NCI-H1436 treated with DMSO at 0.1 percent for 48 hours (cell line): Measurements from ENCODE around the gene SMPD1.
A peak's percentile ranks its signal among the peaks of the same experiment; 100 is the strongest.

ENCODE experiments used
- DNase-seq: peaks from one replicate; lab custom pipeline; 2025; lab: John Stamatoyannopoulos, UW

Gene SMPD1

GRCh38 chr11:6389905-6390717 is at the start of gene SMPD1:
TSS of gene SMPD1 (plus strand) at chr11:6390474. CDS start at chr11:6390599, 125 bp downstream.
- peak; percentile 17 for DNase-seq

- no peak for DNase-seq
These were observed 44.9 kb upstream of the SMPD1 start for GRCh38 chr11:6345366-6345765.

GRCh38 chr11:6350043-6350442 is 40.2 kb upstream of the SMPD1 start:
- DNase-seq, result no peak

GRCh38 chr11:6350486-6350885 is 39.8 kb upstream of the SMPD1 start:
- DNase-seq, result no peak

GRCh38 chr11:6351782-6352382 is 38.4 kb upstream of the SMPD1 start:
- no peak for DNase-seq

GRCh38 chr11:6353367-6353987 is 36.8 kb upstream of the SMPD1 start:
- DNase-seq, result peak; percentile 39

- DNase-seq, result no peak
These were observed 35.4 kb upstream of the SMPD1 start for GRCh38 chr11:6354651-6355485.

- no peak for DNase-seq
These were observed 33.7 kb upstream of the SMPD1 start for GRCh38 chr11:6356503-6357055.

- no peak for DNase-seq
These were observed 33.1 kb upstream of the SMPD1 start for GRCh38 chr11:6357222-6357621.

GRCh38 chr11:6360183-6360582 is 30.1 kb upstream of the SMPD1 start:
- no peak for DNase-seq

- no peak for DNase-seq
These were observed 27.9 kb upstream of the SMPD1 start for GRCh38 chr11:6362185-6362872.

- DNase-seq, result no peak
These were observed 27.2 kb upstream of the SMPD1 start for GRCh38 chr11:6362873-6363678.

GRCh38 chr11:6365659-6366058 is 24.6 kb upstream of the SMPD1 start:
- no peak for DNase-seq

GRCh38 chr11:6371825-6372224 is 18.4 kb upstream of the SMPD1 start:
- DNase-seq, result no peak

- no peak for DNase-seq
These were observed 12.2 kb upstream of the SMPD1 start for GRCh38 chr11:6377902-6378639.

- DNase-seq, result no peak
These were observed 11.7 kb upstream of the SMPD1 start for GRCh38 chr11:6378640-6378989.

GRCh38 chr11:6385046-6385777 is 5.1 kb upstream of the SMPD1 start:
- no peak for DNase-seq

- DNase-seq, result no peak
These were observed 2.3 kb upstream of the SMPD1 start for GRCh38 chr11:6387811-6388599.
